ENCODE measurements around the gene DSCAML1.

Gene DSCAML1

GRCh38 chr11:117572671-117573070 lies 224.3 kb downstream of the DSCAML1 start:
- no peak for DNase-seq

- no peak for DNase-seq
These were observed 224.9 kb downstream of the DSCAML1 start for GRCh38 chr11:117572129-117572528.

GRCh38 chr11:117570701-117571100 lies 226.3 kb downstream of the DSCAML1 start:
- no peak for DNase-seq

- no peak for DNase-seq
These were observed 227.1 kb downstream of the DSCAML1 start for GRCh38 chr11:117569911-117570310.

- DNase-seq = no peak
These were observed 231.3 kb downstream of the DSCAML1 start for GRCh38 chr11:117565709-117566108.

GRCh38 chr11:117564321-117564720 lies 232.7 kb downstream of the DSCAML1 start:
- no peak for DNase-seq

- no peak for DNase-seq
These were observed 233.5 kb downstream of the DSCAML1 start for GRCh38 chr11:117563556-117563955.

- DNase-seq = no peak
These were observed 234.9 kb downstream of the DSCAML1 start for GRCh38 chr11:117562136-117562535.

GRCh38 chr11:117560780-117561530 lies 236.1 kb downstream of the DSCAML1 start:
- no peak for DNase-seq

GRCh38 chr11:117559698-117560097 lies 237.3 kb downstream of the DSCAML1 start:
- no peak for DNase-seq

GRCh38 chr11:117557361-117557760 lies 239.7 kb downstream of the DSCAML1 start:
- no peak for DNase-seq

GRCh38 chr11:117554601-117555333 lies 242.2 kb downstream of the DSCAML1 start:
- DNase-seq = no peak

GRCh38 chr11:117552626-117553025 lies 244.4 kb downstream of the DSCAML1 start:
- DNase-seq = no peak

- no peak for DNase-seq
These were observed 245.2 kb downstream of the DSCAML1 start for GRCh38 chr11:117551761-117552343.

- no peak for DNase-seq
These were observed 246.6 kb downstream of the DSCAML1 start for GRCh38 chr11:117550466-117550865.

- no peak for DNase-seq
These were observed 247.6 kb downstream of the DSCAML1 start for GRCh38 chr11:117549417-117549816.

GRCh38 chr11:117548876-117549275 lies 248.1 kb downstream of the DSCAML1 start:
- no peak for DNase-seq

GRCh38 chr11:117547946-117548345 lies 249.1 kb downstream of the DSCAML1 start:
- no peak for DNase-seq

GRCh38 chr11:117547195-117547850 lies 249.7 kb downstream of the DSCAML1 start:
- no peak for DNase-seq

- no peak for DNase-seq
These were observed 250.4 kb downstream of the DSCAML1 start for GRCh38 chr11:117546431-117547194.

- DNase-seq = no peak
These were observed 251.3 kb downstream of the DSCAML1 start for GRCh38 chr11:117545706-117546105.

- no peak for DNase-seq
These were observed 252.8 kb downstream of the DSCAML1 start for GRCh38 chr11:117544130-117544800.
